A673 (cell line): ENCODE results near the gene RAB11FIP3. TPM values are rescaled to one million over a fixed set of nuclear protein-coding genes. Genes with fewer than 3 reads are reported as not detected.

ENCODE experiments used
- BruUV-seq: library from RNA; stranded (reverse); fragments of 400-500 nt; replicated peaks from 2 replicates; lab custom pipeline; 2021; lab: Mats Ljungman, UMichigan
- CTCF ChIA-PET: fragments of 300-600 bp; sonication (Branson Sonifier 250); formaldehyde crosslinking; loops from one replicate; lab custom pipeline; 2022; ENCODE audit warnings: antibody characterized with exemption; lab: Charles Lee
- POLR2A ChIA-PET: fragments of 300-600 bp; sonication (Branson Sonifier 250); formaldehyde crosslinking; loops from one replicate; lab custom pipeline; 2022; ENCODE audit warnings: antibody characterized with exemption; ENCODE audit not compliant: low non-redundant PET; lab: Charles Lee
- DNase-seq: peaks from one replicate; pipeline ENCODE4 v3.0.0-alpha.2; 2015; ENCODE audit warnings: low spot score
- H3K27ac ChIP-seq: fragments of 200-600 bp; sonication (generic); 2 replicates; pipeline ENCODE4 v1.5.1; 2016; ENCODE audit warnings: mixed run types, low read depth, mild to moderate bottlenecking, mixed read lengths, antibody characterized with exemption, low read length; ENCODE audit not compliant: poor library complexity, severe bottlenecking
- H3K27me3 ChIP-seq: fragments of 200-600 bp; sonication (generic); replicated peaks from 2 replicates; pipeline ENCODE4 v1.6.1; 2017; ENCODE audit warnings: mixed run types, low read depth, mild to moderate bottlenecking, mixed read lengths, antibody characterized with exemption, low read length; ENCODE audit not compliant: insufficient read depth, poor library complexity
- H3K36me3 ChIP-seq: fragments of 200-600 bp; sonication (generic); 2 replicates; pipeline ENCODE4 v1.6.1; 2016; ENCODE audit warnings: mixed run types, mild to moderate bottlenecking, mixed read lengths, antibody characterized with exemption, low read length; ENCODE audit not compliant: insufficient read depth, poor library complexity, severe bottlenecking
- H3K4me1 ChIP-seq: fragments of 200-600 bp; sonication (generic); 2 replicates; pipeline ENCODE4 v1.6.1; 2017; ENCODE audit warnings: mixed run types, mild to moderate bottlenecking, mixed read lengths, antibody characterized with exemption, low read length; ENCODE audit not compliant: insufficient read depth, poor library complexity, severe bottlenecking
- H3K4me3 ChIP-seq: fragments of 200-600 bp; sonication (generic); 2 replicates; pipeline ENCODE4 v1.5.1; 2016; ENCODE audit warnings: low read depth, mixed run types, mild to moderate bottlenecking, mixed read lengths, low read length; ENCODE audit not compliant: poor library complexity, severe bottlenecking
- H3K9me3 ChIP-seq: fragments of 200-600 bp; sonication (generic); 2 replicates; pipeline ENCODE4 v1.6.1; 2016; ENCODE audit warnings: mixed run types, low read depth, mild to moderate bottlenecking, mixed read lengths, antibody characterized with exemption, low read length; ENCODE audit not compliant: poor library complexity, severe bottlenecking
- CTCF ChIP-seq: fragments of 300-800, 200-600 bp; sonication (generic); conservative IDR thresholded peaks from 2 replicates; pipeline ENCODE4 v1.5.1; 2017; ENCODE audit warnings: low read depth, mild to moderate bottlenecking, antibody characterized with exemption, low read length, moderate library complexity, mixed read lengths
- EZH2 ChIP-seq: fragments of 200-600 bp; sonication (generic); IDR thresholded peaks from 2 replicates; pipeline ENCODE4 v1.6.1; 2017; ENCODE audit warnings: borderline replicate concordance, low read depth, mild to moderate bottlenecking, mixed read lengths, antibody characterized with exemption, low read length; ENCODE audit not compliant: poor library complexity, severe bottlenecking
- intact Hi-C: fragments of 100-400 bp; cut with micrococcal nuclease; formaldehyde crosslinking; loops from one replicate; pipeline ENCODE4 v1.10.0; 2022; ENCODE audit not compliant: unreplicated experiment
- total RNA-seq: library from RNA; stranded (reverse); gene quantifications from 2 replicates; pipeline ENCODE4 v1.2.3, GENCODE V29; 2021

Gene RAB11FIP3
- total RNA-seq, 1 experiment from 2014 or later = 44.8 TPM

DNA sequence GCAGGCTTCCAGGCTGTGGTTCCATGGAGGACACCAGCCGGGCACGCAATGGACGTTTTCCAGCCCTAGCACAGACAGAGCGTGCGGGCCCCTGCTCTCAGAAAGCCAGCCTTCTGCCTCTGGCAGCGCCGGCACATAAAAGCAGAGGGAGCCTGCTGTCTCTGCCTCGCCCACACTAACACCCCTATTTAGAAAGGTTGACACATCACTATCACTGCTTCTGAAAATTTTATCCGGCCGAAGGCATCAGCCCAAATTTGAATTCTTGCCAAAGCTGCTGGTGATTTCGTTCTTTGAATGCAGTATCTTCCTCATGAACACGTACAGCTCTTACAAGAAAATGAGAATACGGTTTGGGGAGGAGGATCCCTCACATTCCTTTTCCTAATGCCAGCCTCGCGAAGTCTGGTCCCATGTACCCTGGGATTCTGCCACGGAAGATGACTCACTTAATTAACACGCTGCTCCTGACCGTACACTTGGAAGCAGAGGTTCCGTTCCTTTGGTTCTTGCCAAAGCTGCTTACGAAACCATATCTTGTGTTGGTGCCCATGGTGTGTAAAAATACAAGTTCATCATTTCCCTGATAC is 1.3 kb upstream of the RAB11FIP3 start:
- BruUV-seq = no TSS peak
- no peak overlapping the region for H3K27ac ChIP-seq
- H3K27me3 ChIP-seq = no peaks in the 10 kb centered on the region
- H3K36me3 ChIP-seq = no peaks in the 10 kb centered on the region
- TF ChIP-seq EZH2 (no peak), CTCF (no peak)
- peak; percentile 82 for DNase-seq
- CTCF ChIA-PET = interaction anchor here (0.7 kb wide), 1 partner anchor 71 kb away, joined by 3 read pairs; no protein-coding TSS in a partner anchor
- intact Hi-C loops = no loop called here
- H3K4me1 ChIP-seq = peaks cover 8% of the 10 kb centered on the region
- POLR2A ChIA-PET = no interaction called here
- H3K9me3 ChIP-seq = no peaks in the 10 kb centered on the region
- H3K4me3 ChIP-seq = peak overlapping the region; percentile 89

- H3K27ac ChIP-seq = peak overlapping the region; percentile 59
- ChIA-PET CTCF (interaction anchor here (0.7 kb wide), 1 partner anchor 71 kb away, joined by 3 read pairs; no protein-coding TSS in a partner anchor), POLR2A (no interaction called here)
- no peaks in the 10 kb centered on the region for H3K27me3 ChIP-seq
- H3K4me1 ChIP-seq = peaks cover 8% of the 10 kb centered on the region
- peak overlapping the region; percentile 89 for H3K4me3 ChIP-seq
- peak; percentile 60 for DNase-seq
- H3K9me3 ChIP-seq = no peaks in the 10 kb centered on the region
- H3K36me3 ChIP-seq = no peaks in the 10 kb centered on the region
- intact Hi-C loops = no loop called here
- TF ChIP-seq EZH2 = no peak
- no peak for TF ChIP-seq CTCF
- no TSS peak for BruUV-seq
These were observed 797 bp upstream of the RAB11FIP3 start for GRCh38 chr16:424623-425081.

GRCh38 chr16:425740-426114 is 278 bp downstream of the RAB11FIP3 start:
- ChIA-PET CTCF (no interaction called here), POLR2A (interaction anchor here (0.7 kb wide), 1 partner anchor 98 kb away, joined by 13 read pairs; no protein-coding TSS in a partner anchor)
- H3K4me3 ChIP-seq = peak overlapping the region; percentile 89

More at GRCh38 chr16:425740-426114, 278 bp downstream of the RAB11FIP3 start:
- Histone ChIP-seq H3K4me1 (peaks cover 8% of the 10 kb centered on the region), H3K27ac (peak overlapping the region; percentile 59), H3K36me3 (no peaks in the 10 kb centered on the region), H3K9me3 (no peaks in the 10 kb centered on the region), H3K27me3 (no peaks in the 10 kb centered on the region)
- TF ChIP-seq EZH2 (no peak), CTCF (no peak)
- intact Hi-C loops = no loop called here
- DNase-seq = no peak
- BruUV-seq = no TSS peak
